KMS-11 (cell line): Measurements from ENCODE around the gene NPHS1.
"Not testable (repeated sequence)": the region's sequence is repeated elsewhere in the genome, so short reads cannot be mapped to it uniquely, and the experiment has no call there.

Experiments used
- H2AFZ ChIP-seq: fragments of 200-600 bp; sonication (generic); 2 replicates; pipeline ENCODE4 v1.6.1; 2016; ENCODE audit warnings: antibody characterized with exemption, mixed run types, low read depth
- H3K27ac ChIP-seq: fragments of 200-600 bp; sonication (generic); 2 replicates; pipeline ENCODE4 v1.6.1; 2016; ENCODE audit warnings: mild to moderate bottlenecking, mixed run types
- H3K27me3 ChIP-seq: fragments of 200-600 bp; sonication (generic); 2 replicates; pipeline ENCODE4 v1.6.1; 2017; ENCODE audit warnings: mild to moderate bottlenecking, low read depth, mixed run types, moderate library complexity; ENCODE audit not compliant: insufficient read depth
- H3K36me3 ChIP-seq: fragments of 200-600 bp; sonication (generic); 2 replicates; pipeline ENCODE4 v1.6.1; 2017; ENCODE audit warnings: mild to moderate bottlenecking, mixed run types; ENCODE audit not compliant: insufficient read depth
- H3K4me1 ChIP-seq: fragments of 200-600 bp; sonication (generic); 2 replicates; pipeline ENCODE4 v1.6.1; 2016; ENCODE audit warnings: mild to moderate bottlenecking, low read depth, mixed run types; ENCODE audit not compliant: poor library complexity, severe bottlenecking
- H3K4me2 ChIP-seq: fragments of 200-600 bp; sonication (generic); 2 replicates; pipeline ENCODE4 v1.7.0; 2016; ENCODE audit warnings: mild to moderate bottlenecking, mixed run types
- H3K4me3 ChIP-seq: fragments of 200-600 bp; sonication (generic); IDR thresholded peaks from 2 replicates; pipeline ENCODE4 v1.6.1; 2017; ENCODE audit warnings: low read depth, low read length, mixed read lengths; ENCODE audit not compliant: insufficient read depth
- H3K79me2 ChIP-seq: fragments of 200-600 bp; sonication (generic); 2 replicates; pipeline ENCODE4 v1.6.1; 2016; ENCODE audit warnings: low read depth, mixed run types; ENCODE audit not compliant: insufficient read depth
- H3K9ac ChIP-seq: fragments of 200-600 bp; sonication (generic); 2 replicates; pipeline ENCODE4 v1.6.1; 2016; ENCODE audit warnings: mild to moderate bottlenecking, mixed run types
- H4K20me1 ChIP-seq: fragments of 200-600 bp; sonication (generic); 2 replicates; pipeline ENCODE4 v1.6.1; 2016; ENCODE audit warnings: mild to moderate bottlenecking, mixed run types; ENCODE audit not compliant: insufficient read depth
- CTCF ChIP-seq: fragments of 200-600 bp; sonication (generic); conservative IDR thresholded peaks from 2 replicates; pipeline ENCODE4 v1.6.1; 2017; ENCODE audit warnings: low read depth, mild to moderate bottlenecking, antibody characterized with exemption, low read length, moderate library complexity, mixed read lengths

Gene NPHS1

GRCh38 chr19:35841961-35842595 lies 10.2 kb downstream of the NPHS1 start:
- no peaks in the 10 kb centered on the region for H3K36me3 ChIP-seq

GRCh38 chr19:35836096-35836495 lies 16.2 kb downstream of the NPHS1 start:
- H3K9ac ChIP-seq, H3K4me2 ChIP-seq, H3K36me3 ChIP-seq, H3K4me1 ChIP-seq, H4K20me1 ChIP-seq, H3K79me2 ChIP-seq, H3K4me3 ChIP-seq, H3K27ac ChIP-seq, H2AFZ ChIP-seq: not testable (repeated sequence)
- H3K27me3 ChIP-seq, result peaks cover 57% of the 10 kb centered on the region; the same call in 1 of the 2 replicates

More at GRCh38 chr19:35841961-35842595, 10.2 kb downstream of the NPHS1 start:
- H3K79me2 ChIP-seq, result no peaks in the 10 kb centered on the region
- no peak overlapping the region for H3K4me2 ChIP-seq
- no peaks in the 10 kb centered on the region for H3K4me1 ChIP-seq
- TF ChIP-seq CTCF, result no peak
- peaks cover 42% of the 10 kb centered on the region for H3K27me3 ChIP-seq
- no peak overlapping the region for H2AFZ ChIP-seq
- no peak overlapping the region for H3K4me3 ChIP-seq
- H3K27ac ChIP-seq, result no peak overlapping the region
- no peaks in the 10 kb centered on the region for H4K20me1 ChIP-seq
- no peak overlapping the region for H3K9ac ChIP-seq

- Histone ChIP-seq H2AFZ (no peak overlapping the region), H3K79me2 (no peaks in the 10 kb centered on the region), H3K9ac (no peak overlapping the region), H3K4me1 (no peaks in the 10 kb centered on the region), H3K27ac (no peak overlapping the region), H4K20me1 (no peaks in the 10 kb centered on the region), H3K4me2 (no peak overlapping the region), H3K36me3 (no peaks in the 10 kb centered on the region), H3K4me3 (no peak overlapping the region), H3K27me3 (peaks cover 65% of the 10 kb centered on the region)
- no peak for TF ChIP-seq CTCF
Measured at GRCh38 chr19:35833972-35834371, 18.3 kb downstream of the NPHS1 start.

- Histone ChIP-seq H3K9ac (no peak overlapping the region), H3K4me3 (no peak overlapping the region), H3K4me1 (no peaks in the 10 kb centered on the region), H3K36me3 (no peaks in the 10 kb centered on the region), H3K27ac (no peak overlapping the region), H3K79me2 (no peaks in the 10 kb centered on the region), H3K27me3 (peaks cover 76% of the 10 kb centered on the region), H2AFZ (no peak overlapping the region), H3K4me2 (no peak overlapping the region), H4K20me1 (no peaks in the 10 kb centered on the region)
- no peak for TF ChIP-seq CTCF
Measured at GRCh38 chr19:35832054-35832453, 20.2 kb downstream of the NPHS1 start.

GRCh38 chr19:35830986-35831385 lies 21.3 kb downstream of the NPHS1 start:
- no peak overlapping the region for H3K9ac ChIP-seq
- no peaks in the 10 kb centered on the region for H3K36me3 ChIP-seq
- H3K4me3 ChIP-seq, result no peak overlapping the region
- TF ChIP-seq CTCF, result no peak
- no peaks in the 10 kb centered on the region for H3K79me2 ChIP-seq
- peaks cover 83% of the 10 kb centered on the region for H3K27me3 ChIP-seq
- H3K4me2 ChIP-seq, result no peak overlapping the region
- no peaks in the 10 kb centered on the region for H4K20me1 ChIP-seq
- H3K27ac ChIP-seq, result no peak overlapping the region
- no peak overlapping the region for H2AFZ ChIP-seq
- H3K4me1 ChIP-seq, result no peaks in the 10 kb centered on the region
